Frontal cortex (tissue), 4 donors: ENCODE data around the gene SHC4. TPM values are rescaled to one million over a fixed set of nuclear protein-coding genes. Genes with fewer than 3 reads are reported as not detected.
"Not testable (repeated sequence)": the region's sequence is repeated elsewhere in the genome, so short reads cannot be mapped to it uniquely, and the experiment has no call there.

Source experiments
- DNase-seq, 2 donors: peaks; one replicate each; pipeline ENCODE4 v3.0.0; 2012; ENCODE audit warnings: low spot score in 2 of 2
- FAIRE-seq: peaks from 2 replicates; lab custom pipeline; 2012; peaks lifted over from hg19 to GRCh38; lab: Jason Lieb, UNC
- total RNA-seq: library from RNA; depleted of rRNA; stranded (reverse); fragments of >200 nt; gene quantifications from one replicate; pipeline ENCODE4 v1.2.3, GENCODE V29; 2014
- donor health status: control.
- donor health status: control.
- donor health status: control.

SHC4 gene
- total RNA-seq, 1 donor from 2014 or later, result 5.7 TPM

GRCh38 chr15:48972750-48973503 lies 9.2 kb upstream of the SHC4 start:
- FAIRE-seq, result no peak
- DNase-seq, result no peak

DNA sequence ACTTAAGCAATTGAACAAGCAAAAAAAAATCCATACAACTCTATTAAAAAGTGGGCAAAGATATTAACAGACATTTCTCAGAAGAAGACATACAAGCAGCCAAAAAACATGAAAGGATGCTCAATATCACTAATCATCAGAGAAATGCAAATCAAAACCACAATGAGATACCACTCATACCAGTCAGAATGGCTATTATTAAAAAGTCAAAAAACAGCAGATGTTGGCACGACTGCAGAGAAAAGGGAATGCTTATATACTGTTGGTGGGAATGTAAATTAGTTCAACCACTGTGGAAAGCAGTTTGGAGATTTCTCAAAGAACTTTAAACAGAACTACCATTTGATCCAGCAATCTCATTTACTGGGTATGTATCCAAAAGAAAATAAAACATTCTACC lies 7.2 kb upstream of the SHC4 start:
- not testable (repeated sequence) for DNase-seq, FAIRE-seq

- no peak for DNase-seq
- FAIRE-seq, result no peak
These were observed 4.3 kb upstream of the SHC4 start for GRCh38 chr15:48968066-48968465.

DNA sequence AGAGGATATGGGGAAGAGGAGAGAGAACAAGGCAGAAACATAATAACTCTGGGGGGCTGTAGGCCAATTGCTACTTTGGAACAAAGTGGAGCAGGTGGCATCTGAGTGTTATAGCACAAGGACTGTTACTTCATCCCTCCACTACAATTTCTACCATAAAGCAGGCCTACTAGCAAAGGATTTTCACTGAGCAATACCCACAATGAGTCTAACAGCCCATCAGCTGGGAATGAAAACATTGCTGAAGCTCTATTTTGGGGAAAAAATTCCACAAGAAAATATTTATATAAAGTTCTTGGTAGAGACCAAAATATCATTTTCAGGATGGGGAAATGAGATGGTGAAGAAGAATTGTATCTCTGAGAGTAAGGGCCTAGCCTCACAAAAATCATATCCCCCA lies 3.6 kb upstream of the SHC4 start:
- no peak for FAIRE-seq

DNA sequence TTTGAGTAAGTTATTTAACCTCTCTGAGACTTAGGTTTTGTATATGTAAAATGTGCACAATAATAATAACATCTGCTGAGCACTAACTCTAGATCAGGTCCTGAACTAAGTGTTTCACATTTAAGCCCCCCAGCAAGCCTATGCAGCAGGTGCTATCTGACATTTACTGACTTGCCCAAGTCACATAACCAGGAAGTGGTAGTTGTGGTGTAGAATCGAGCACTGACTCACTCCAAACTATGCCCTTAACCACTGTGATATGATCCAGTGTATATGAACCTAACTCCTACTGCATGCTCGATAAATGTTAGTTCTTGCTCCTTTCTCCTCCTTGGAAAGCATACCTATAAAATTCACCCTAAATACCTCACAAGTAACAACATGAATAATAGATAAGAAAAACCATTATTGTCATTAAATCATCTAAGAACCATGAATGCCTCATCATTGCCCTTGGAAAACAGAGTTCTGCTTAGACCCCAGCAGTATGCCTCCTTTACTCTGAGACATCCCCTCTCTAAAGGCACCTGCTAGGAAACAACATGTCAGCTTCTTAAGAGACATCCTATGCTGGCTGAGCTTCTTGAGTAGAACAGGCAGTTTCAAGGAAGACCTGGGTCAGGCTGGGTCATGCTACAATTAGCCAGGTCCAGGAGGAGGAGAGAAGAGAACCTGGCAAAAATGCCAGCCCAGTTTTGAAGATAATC lies 3.0 kb upstream of the SHC4 start:
- DNase-seq (no peak), FAIRE-seq (no peak)

More for the DNA sequence above, 3.6 kb upstream of the SHC4 start:
- DNase-seq, result no peak

DNA sequence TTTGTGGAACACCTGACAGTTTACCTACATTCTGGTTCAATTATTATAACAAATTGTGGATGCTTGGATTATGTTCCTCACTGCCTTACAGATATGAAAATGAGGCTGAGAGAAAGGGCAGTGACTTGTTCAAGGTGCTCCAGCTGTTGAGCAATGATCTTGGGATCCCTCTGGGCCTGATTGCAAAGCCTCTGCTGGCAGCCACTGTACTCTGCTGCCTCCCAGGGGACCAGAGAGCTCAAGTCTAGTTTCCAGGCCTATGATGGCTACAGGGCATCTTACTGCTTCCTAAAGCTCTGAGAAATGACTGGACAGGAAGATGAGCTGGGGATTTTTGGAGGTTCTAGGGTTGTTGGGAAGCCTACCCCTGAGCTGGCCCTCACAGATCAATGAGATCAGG lies 2.3 kb upstream of the SHC4 start:
- FAIRE-seq, result no peak

DNA sequence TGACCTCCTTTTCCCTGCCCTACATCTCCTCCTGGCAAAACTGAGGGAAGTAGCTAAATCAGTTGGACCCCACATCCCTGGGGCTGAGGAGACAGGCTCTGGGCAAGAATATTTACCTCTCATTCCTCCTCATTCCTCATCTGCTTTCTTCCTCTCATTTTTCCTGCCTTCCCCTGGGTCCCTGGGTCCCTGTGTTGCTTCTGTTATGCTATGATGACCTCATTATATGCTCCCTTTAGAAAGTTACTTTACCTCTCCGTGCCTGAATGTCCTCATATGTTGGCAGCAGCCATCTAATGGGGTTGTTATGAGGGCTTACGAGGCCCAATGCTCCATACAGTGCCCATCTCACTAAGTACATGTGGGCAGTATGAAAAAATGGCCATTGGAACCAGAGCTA lies 1.2 kb upstream of the SHC4 start:
- DNase-seq (no peak), FAIRE-seq (no peak)

More for the DNA sequence above, 2.3 kb upstream of the SHC4 start:
- no peak for DNase-seq

DNA sequence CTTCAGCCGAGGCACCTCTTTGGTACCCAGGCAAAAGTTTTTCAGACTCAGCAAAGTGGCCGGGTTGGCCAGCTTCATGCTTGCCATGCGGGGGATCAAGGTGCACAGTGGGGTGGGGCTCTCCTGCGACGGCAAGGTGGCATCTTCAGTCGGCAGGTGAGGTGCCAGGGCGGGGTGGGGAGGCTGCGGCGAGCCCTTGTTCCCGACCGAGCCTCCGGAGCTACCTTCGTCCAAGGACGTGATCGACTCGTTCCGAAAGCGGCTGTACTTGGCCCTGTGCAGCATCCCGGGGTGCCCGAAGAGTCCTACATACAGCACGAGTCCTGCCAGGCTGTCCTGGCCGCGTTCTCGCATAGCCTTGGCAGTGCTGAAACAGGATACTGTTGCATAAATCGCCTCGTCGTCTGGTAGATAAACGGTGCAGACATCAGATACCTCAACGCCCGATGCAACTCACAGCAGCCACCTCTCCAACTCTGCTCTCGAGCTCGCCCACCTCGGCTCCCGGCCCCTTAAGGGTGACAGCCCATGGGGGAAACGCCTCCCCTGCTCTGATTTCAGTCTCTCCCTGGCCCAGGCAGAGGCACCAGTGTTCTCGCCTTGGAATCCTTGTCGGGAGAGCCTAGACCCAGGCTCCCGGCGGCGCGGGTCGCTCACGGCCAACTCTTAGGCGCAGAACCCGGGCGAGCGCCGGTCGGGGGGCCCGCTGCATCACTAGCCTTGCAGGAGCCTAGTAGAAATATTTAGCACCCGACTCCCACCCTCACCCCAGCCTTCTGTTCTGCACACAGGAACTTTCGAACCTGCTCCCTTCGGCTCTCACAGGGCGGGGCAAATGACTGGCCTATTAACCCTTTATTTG lies 826 bp downstream of the SHC4 start:
- DNase-seq (no peak), FAIRE-seq (no peak)

- DNase-seq (no peak), FAIRE-seq (no peak)
These were observed 7.8 kb downstream of the SHC4 start for GRCh38 chr15:48955967-48956366.

- FAIRE-seq, result no peak
These were observed 8.3 kb downstream of the SHC4 start for GRCh38 chr15:48955370-48955769.

DNA sequence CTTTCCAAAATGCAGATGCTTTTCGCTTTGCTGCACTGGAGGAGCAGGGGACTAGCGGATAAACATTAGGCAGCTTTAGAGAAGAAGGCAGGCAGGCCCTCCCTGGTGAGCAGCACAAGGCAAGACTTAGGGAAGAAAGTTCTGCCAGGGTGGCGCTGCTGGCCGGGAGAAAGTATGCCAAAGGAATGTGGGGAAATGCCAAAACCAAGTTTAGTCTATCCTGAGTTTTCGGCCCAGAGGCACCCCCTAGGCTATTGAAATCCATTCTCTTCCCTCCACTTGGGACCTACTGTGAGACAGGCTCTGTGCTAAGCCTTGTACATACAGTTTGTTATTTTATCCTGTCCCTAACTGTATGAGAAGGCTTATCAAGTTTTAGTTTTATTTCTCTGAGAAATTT lies 9.2 kb downstream of the SHC4 start:
- FAIRE-seq, result no peak
- DNase-seq, result no peak

More at GRCh38 chr15:48955370-48955769, 8.3 kb downstream of the SHC4 start:
- DNase-seq, result no peak

GRCh38 chr15:48946840-48947187 lies 16.9 kb downstream of the SHC4 start:
- DNase-seq, result no peak
- no peak for FAIRE-seq

DNA sequence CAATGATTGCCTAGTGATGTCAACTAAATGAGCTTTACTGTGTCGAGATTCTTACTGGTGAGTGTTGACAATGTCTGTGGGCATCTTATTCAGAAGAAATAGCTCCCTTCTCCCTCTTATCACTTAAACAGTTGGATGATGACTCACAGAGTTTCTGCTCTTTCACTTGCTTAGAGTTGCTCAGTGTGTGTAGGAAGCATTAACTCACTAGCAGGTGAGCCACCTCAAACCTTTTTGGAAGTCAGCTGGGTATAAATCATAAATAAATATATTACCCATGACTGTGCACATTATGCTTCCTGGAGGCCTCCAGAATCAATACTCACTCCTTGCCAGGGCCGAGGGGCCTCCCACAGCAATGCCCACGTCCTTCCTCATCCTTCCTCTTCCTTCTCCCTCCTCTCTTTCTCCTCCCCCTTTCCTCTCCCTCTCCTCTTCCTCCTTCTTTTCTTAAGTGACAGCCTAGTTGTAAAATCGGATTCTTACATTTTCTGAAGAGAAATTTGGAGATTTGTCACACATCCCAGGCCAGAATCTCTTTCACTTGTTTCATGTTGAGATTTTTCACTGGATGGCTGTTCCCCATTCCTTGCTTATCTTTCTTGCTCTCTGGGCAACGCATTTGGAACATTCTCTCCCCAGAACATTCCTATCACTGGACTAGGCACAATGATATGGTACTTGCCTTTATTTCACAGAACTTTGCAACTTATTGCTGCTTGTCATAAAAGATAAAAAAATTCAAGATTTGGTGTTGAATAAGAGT lies 17.5 kb downstream of the SHC4 start:
- DNase-seq (no peak), FAIRE-seq (no peak)

- FAIRE-seq (no peak), DNase-seq (no peak)
These were observed 18.3 kb downstream of the SHC4 start for GRCh38 chr15:48945386-48945785.

- FAIRE-seq (no peak), DNase-seq (no peak)
These were observed 21.8 kb downstream of the SHC4 start for GRCh38 chr15:48941904-48942303.

- FAIRE-seq (no peak), DNase-seq (no peak)
These were observed 23.2 kb downstream of the SHC4 start for GRCh38 chr15:48940508-48940907.

DNA sequence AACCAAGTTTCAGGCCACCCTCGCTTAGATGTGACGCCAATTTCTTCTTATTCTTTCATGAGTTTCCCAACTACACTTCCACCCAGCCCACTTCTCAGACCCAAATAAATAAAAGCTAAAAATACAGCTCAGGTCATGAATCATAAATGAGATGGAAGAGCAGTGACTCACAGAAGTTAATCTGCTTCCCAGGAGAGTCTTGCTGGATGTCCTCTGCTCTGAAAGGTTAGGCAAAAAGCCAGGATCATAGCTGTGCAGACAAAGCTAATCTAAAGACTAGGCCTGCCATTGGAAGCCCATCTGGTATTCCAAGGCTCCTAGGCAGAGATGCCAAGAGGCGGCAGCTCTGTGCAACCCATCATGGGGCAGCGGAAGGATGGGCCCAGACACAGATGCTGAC lies 24.1 kb downstream of the SHC4 start:
- FAIRE-seq, result no peak

DNA sequence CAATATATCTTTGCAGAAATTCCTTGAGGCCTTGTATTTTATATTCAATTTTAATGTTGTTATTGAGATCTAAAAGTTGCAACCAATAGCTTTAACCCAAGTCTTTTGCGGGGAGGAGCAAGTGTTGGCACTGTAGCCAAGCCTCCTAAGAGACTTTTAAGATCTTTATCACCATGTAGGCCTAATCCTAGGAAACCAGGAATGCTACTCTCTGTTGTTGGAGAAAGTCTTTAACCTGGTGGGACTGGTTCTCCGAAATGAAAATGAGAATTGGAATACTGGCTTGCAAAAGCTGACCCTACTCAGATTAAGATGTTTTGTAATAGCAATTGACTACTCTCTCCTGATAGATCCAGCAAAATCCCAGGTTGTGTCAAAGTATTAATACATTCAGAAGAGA lies 25.8 kb downstream of the SHC4 start:
- FAIRE-seq, result no peak
- DNase-seq, result no peak

More for the DNA sequence above, 24.1 kb downstream of the SHC4 start:
- DNase-seq, result no peak

- FAIRE-seq (no peak), DNase-seq (no peak)
These were observed 27.1 kb downstream of the SHC4 start for GRCh38 chr15:48936666-48937065.

DNA sequence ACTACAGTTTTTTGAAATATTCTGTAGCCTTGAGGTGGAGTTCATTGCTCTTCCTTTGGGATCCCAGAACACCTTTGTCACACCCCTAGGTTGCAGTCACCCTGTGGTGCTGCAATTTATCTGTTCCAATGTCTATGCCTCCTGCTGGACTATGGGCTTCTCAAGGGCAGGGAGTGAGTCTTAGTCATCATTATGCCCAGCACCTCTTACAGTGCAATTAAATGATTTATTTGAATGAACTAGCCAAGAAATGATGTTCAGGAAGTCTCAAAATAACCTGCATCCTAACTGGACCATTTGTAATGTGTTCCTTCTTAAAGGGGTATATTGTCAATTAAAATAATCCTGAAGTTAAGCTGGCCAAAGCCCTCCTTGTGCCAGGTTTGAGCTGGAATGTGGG lies 28.5 kb downstream of the SHC4 start:
- no peak for DNase-seq
- FAIRE-seq, result no peak
